Transverse colon (tissue), 4 donors: ENCODE data around the gene CDH13. TPM values are rescaled to one million over a fixed set of nuclear protein-coding genes. Genes with fewer than 3 reads are reported as not detected.

Experiments
- DNase-seq: peaks from one replicate; pipeline ENCODE4 v3.0.0-alpha.2; 2019
- H3K27ac ChIP-seq, 4 donors: fragments of 200-600 bp; sonication (generic); 2 replicates each; pipeline ENCODE4 v1.5.1; 2016 to 2018; ENCODE audit warnings: inconsistent platforms in 4 of 4
- H3K27me3 ChIP-seq: fragments of 200-600 bp; sonication (generic); 2 replicates; pipeline ENCODE4 v1.5.1; 2017; ENCODE audit warnings: inconsistent platforms
- H3K36me3 ChIP-seq, 4 donors: fragments of 200-600 bp; sonication (generic); 2 replicates each; pipeline ENCODE4 v1.5.1; 2017 to 2019; ENCODE audit warnings: inconsistent platforms in 4 of 4
- H3K4me1 ChIP-seq, 4 donors: fragments of 200-600 bp; sonication (generic); 2 replicates each; pipeline ENCODE4 v1.5.1; 2017 to 2020; ENCODE audit warnings: inconsistent platforms in 4 of 4
- H3K4me3 ChIP-seq, 4 donors: fragments of 200-600 bp; sonication (generic); 1 replicate in 1 of 4; 2 replicates in 3 of 4; pipeline versions ENCODE4 v1.5.1 to v1.6.1; 2017 to 2019; ENCODE audit warnings: inconsistent platforms in 4 of 4
- H3K9me3 ChIP-seq, 2 donors: fragments of 200-600 bp; sonication (generic); 2 replicates each; pipeline ENCODE4 v1.5.1; 2017 to 2019; ENCODE audit warnings: inconsistent platforms in 2 of 2
- EP300 ChIP-seq: sonication (generic); formaldehyde crosslinking; IDR thresholded peaks from one replicate; pipeline ENCODE4 v1.6.1; 2017; ENCODE audit warnings: antibody characterized with exemption, low read depth
- POLR2A ChIP-seq: fragments of 450-650 bp; IDR thresholded peaks from one replicate; pipeline ENCODE4 v1.6.1; 2016; ENCODE audit warnings: antibody characterized with exemption, mild to moderate bottlenecking, moderate library complexity
- POLR2AphosphoS5 ChIP-seq, 3 donors: sonication (generic); formaldehyde crosslinking; IDR thresholded peaks; one replicate each; pipeline ENCODE4 v1.6.1; 2016; ENCODE audit warnings: antibody characterized with exemption in 3 of 3
- WGBS, 2 donors: methylation state at CpG; one replicate each; pipeline ENCODE4 v1.1.5; 2018; ENCODE audit warnings: low coverage in 1 of 2; 5-methylcytosine and 5-hydroxymethylcytosine counted together
- in situ Hi-C, 4 donors: fragments of 200-750 bp; cut with MboI; loops; one replicate each; pipeline versions ENCODE4 v1.15.0 to v1.15.1; 2017; ENCODE audit warnings: low sequenced_read_pairs in 3 of 4, low pct_ligation_motif_present in 1 of 4, low pct_unique_long_range_greater_than_20kb in 1 of 4
- intact Hi-C: fragments of 100-400 bp; cut with DNase I; formaldehyde crosslinking; loops from one replicate; pipeline ENCODE4 v1.15.1; 2023; ENCODE audit warnings: low total_unique reads
- total RNA-seq, 4 donors: library from RNA; depleted of rRNA; stranded (reverse); fragments of >200 nt; gene quantifications; one replicate each; pipeline ENCODE4 v1.1.0, GENCODE V29; 2016
- TF ChIP-seq, protein P1 (sequence below), 5 experiments: fragments of 200-600 bp in 3 of 5; fragments of 450-650 bp in 2 of 5; sonication (generic) in 3 of 5; IDR thresholded peaks; 1 replicate in 2 of 5; 2 replicates in 3 of 5; pipeline ENCODE4 v1.5.1; 2016 to 2017; ENCODE audit warnings: antibody characterized with exemption in 5 of 5, inconsistent platforms in 3 of 5, mild to moderate bottlenecking in 2 of 5, moderate library complexity in 1 of 5

CDH13 gene
- total RNA-seq, 4 donors from 2014 or later: 3.8 to 28.1 (median 5.8) TPM

GRCh38 chr16:82788919-82789318 is 162.2 kb downstream of the CDH13 start:
- H3K4me3 ChIP-seq: no peak overlapping the region
- TF ChIP-seq POLR2A (no peak), POLR2AphosphoS5 (IDR thresholded peaks at IDR 0.05) (no peak)
- in situ Hi-C loops: no loop called here
- no peaks in the 10 kb centered on the region for H3K27me3 ChIP-seq
- no peaks in the 10 kb centered on the region for H3K9me3 ChIP-seq
- intact Hi-C loops: no loop called here
- no peak for DNase-seq
- H3K36me3 ChIP-seq: no peaks in the 10 kb centered on the region
- no peak overlapping the region for H3K27ac ChIP-seq
- peaks cover 7 to 20% (median 9%) of the 10 kb centered on the region in 4 donors for H3K4me1 ChIP-seq
- 63 to 72% methylated on average over 4 of the region's 4 CpGs for WGBS, 2 donors

DNA sequence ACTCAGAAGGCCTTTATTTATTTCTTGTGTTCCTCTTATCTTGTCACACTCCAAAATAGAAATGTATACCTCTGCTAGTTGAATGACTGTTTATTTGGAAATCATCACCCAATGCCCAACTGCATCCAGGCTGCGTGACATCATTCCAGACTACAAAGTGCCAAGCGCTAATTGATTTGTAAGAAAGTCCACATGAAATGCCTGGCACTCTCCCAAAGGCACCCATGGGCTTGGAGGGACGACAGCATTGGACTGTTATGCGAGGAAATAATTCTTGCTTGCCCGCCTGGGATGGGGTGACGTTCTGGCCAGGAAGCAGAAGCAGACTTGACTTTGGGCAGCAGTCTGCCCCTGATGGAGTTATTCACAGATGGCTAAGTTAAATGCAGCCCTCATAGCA is 165.9 kb downstream of the CDH13 start:
- WGBS, 2 donors: 90% methylated on average over 6 of the region's 6 CpGs; no CpG with 5 or more reads in 1 of the 2 donors
- in situ Hi-C loops: no loop called here
- H3K9me3 ChIP-seq: no peaks in the 10 kb centered on the region
- H3K36me3 ChIP-seq: no peaks in the 10 kb centered on the region
- no peaks in the 10 kb centered on the region for H3K27me3 ChIP-seq
- intact Hi-C loops: no loop called here
- H3K27ac ChIP-seq: no peak overlapping the region
- H3K4me3 ChIP-seq: no peak overlapping the region
- H3K4me1 ChIP-seq: no peaks in the 10 kb centered on the region
- TF ChIP-seq POLR2A: no peak
- no peak for TF ChIP-seq POLR2AphosphoS5 (IDR thresholded peaks at IDR 0.05)
- TF ChIP-seq, protein P1, sequence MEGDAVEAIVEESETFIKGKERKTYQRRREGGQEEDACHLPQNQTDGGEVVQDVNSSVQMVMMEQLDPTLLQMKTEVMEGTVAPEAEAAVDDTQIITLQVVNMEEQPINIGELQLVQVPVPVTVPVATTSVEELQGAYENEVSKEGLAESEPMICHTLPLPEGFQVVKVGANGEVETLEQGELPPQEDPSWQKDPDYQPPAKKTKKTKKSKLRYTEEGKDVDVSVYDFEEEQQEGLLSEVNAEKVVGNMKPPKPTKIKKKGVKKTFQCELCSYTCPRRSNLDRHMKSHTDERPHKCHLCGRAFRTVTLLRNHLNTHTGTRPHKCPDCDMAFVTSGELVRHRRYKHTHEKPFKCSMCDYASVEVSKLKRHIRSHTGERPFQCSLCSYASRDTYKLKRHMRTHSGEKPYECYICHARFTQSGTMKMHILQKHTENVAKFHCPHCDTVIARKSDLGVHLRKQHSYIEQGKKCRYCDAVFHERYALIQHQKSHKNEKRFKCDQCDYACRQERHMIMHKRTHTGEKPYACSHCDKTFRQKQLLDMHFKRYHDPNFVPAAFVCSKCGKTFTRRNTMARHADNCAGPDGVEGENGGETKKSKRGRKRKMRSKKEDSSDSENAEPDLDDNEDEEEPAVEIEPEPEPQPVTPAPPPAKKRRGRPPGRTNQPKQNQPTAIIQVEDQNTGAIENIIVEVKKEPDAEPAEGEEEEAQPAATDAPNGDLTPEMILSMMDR (IDR thresholded peaks at IDR 0.05): no peak
- no peak for DNase-seq

DNA sequence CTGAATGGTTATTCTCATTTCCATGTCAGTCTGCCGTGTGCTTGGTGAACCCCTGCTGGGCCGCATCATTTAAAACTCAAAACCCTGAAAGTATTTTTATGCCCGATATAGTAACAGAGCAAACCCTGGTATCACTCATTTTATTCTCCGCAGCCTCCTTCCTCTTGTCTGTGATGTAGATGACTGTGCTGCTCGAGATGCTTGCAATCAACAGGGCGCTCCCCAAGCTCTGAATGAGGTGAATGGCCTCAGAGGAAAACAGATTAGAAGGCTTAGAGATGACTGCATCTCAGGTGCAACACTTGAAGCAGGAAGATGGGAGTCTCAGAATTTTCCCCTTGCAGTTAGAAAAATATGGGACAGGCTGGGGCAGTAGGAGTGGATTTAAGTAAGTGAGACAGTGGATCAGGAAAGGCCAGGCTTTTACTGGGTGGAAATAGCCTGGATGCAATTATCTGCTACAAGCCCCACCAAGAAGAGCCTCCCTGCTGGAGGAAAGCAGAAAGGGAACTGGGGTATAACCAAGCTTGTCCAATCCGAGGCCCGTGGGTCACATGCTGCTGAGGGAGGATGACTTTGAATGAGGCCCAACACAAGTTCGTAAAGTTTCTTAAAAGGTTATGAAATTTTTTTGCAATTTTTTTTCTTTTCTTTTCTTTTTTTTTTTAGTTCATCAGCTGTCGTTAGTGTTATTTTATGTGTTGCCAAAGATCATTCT is 166.9 kb downstream of the CDH13 start:
- intact Hi-C loops: no loop called here

GRCh38 chr16:82796047-82796446 is 169.3 kb downstream of the CDH13 start:
- in situ Hi-C loops (no loop called here), intact Hi-C loops (no loop called here)
- Histone ChIP-seq H3K4me1 (no peaks in the 10 kb centered on the region), H3K36me3 (no peaks in the 10 kb centered on the region), H3K9me3 (no peaks in the 10 kb centered on the region), H3K4me3 (no peak overlapping the region), H3K27ac (no peak overlapping the region), H3K27me3 (no peaks in the 10 kb centered on the region)
- 72 to 75% methylated on average over 3 of the region's 3 CpGs for WGBS, 2 donors
- TF ChIP-seq, protein P1 (IDR thresholded peaks at IDR 0.05): peak in 2 of 5 experiments; percentile 14 to 30
- TF ChIP-seq EP300 (no peak), POLR2A (no peak)
- no peak for DNase-seq

More for the DNA sequence above, 166.9 kb downstream of the CDH13 start:
- no peak overlapping the region for H3K4me3 ChIP-seq
- H3K9me3 ChIP-seq: no peaks in the 10 kb centered on the region
- H3K4me1 ChIP-seq: no peaks in the 10 kb centered on the region
- H3K36me3 ChIP-seq: no peaks in the 10 kb centered on the region
- no peaks in the 10 kb centered on the region for H3K27me3 ChIP-seq
- in situ Hi-C loops: no loop called here
- 82 to 84% methylated on average over 9 to 10 of the region's 10 CpGs for WGBS, 2 donors
- DNase-seq: no peak
- no peak overlapping the region for H3K27ac ChIP-seq
- TF ChIP-seq EP300 (no peak), POLR2A (no peak), POLR2AphosphoS5 (IDR thresholded peaks at IDR 0.05) (no peak)
- TF ChIP-seq, protein P1 (IDR thresholded peaks at IDR 0.05): no peak

GRCh38 chr16:82801361-82801760 is 174.6 kb downstream of the CDH13 start:
- Histone ChIP-seq H3K27ac (no peak overlapping the region), H3K36me3 (no peaks in the 10 kb centered on the region), H3K9me3 (no peaks in the 10 kb centered on the region), H3K4me3 (no peak overlapping the region), H3K4me1 (no peaks in the 10 kb centered on the region), H3K27me3 (no peaks in the 10 kb centered on the region)
- TF ChIP-seq POLR2A (no peak), POLR2AphosphoS5 (IDR thresholded peaks at IDR 0.05) (no peak), EP300 (no peak)
- TF ChIP-seq, protein P1 (IDR thresholded peaks at IDR 0.05): no peak
- 89% methylated on average over 4 of the region's 4 CpGs; no CpG with 5 or more reads in 1 of the 2 donors for WGBS, 2 donors
- DNase-seq: no peak
- intact Hi-C loops: no loop called here
- in situ Hi-C loops: no loop called here
